ENCODE measurements around the gene NUP93.

NUP93 gene

DNA sequence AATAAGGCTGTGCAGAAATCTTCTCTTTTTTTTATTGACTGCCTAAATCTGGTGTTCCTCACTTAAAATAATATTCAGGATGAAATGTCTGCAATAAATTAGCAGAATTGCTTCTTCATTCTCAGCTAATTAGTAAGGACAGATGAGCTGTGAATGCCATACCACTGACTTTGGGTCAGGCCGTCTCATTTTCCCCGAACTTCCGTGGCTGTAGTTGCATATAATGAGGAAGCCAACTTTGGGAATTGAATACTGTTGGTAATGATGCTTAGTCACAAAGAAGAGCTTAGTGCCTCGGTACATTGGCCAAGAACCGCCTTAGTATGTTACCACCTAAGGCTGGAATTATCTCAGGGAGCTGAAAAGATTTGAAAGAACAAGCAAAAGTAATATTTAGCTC lies 47.6 kb downstream of the NUP93 start:
- TF ChIP-seq, protein P1, sequence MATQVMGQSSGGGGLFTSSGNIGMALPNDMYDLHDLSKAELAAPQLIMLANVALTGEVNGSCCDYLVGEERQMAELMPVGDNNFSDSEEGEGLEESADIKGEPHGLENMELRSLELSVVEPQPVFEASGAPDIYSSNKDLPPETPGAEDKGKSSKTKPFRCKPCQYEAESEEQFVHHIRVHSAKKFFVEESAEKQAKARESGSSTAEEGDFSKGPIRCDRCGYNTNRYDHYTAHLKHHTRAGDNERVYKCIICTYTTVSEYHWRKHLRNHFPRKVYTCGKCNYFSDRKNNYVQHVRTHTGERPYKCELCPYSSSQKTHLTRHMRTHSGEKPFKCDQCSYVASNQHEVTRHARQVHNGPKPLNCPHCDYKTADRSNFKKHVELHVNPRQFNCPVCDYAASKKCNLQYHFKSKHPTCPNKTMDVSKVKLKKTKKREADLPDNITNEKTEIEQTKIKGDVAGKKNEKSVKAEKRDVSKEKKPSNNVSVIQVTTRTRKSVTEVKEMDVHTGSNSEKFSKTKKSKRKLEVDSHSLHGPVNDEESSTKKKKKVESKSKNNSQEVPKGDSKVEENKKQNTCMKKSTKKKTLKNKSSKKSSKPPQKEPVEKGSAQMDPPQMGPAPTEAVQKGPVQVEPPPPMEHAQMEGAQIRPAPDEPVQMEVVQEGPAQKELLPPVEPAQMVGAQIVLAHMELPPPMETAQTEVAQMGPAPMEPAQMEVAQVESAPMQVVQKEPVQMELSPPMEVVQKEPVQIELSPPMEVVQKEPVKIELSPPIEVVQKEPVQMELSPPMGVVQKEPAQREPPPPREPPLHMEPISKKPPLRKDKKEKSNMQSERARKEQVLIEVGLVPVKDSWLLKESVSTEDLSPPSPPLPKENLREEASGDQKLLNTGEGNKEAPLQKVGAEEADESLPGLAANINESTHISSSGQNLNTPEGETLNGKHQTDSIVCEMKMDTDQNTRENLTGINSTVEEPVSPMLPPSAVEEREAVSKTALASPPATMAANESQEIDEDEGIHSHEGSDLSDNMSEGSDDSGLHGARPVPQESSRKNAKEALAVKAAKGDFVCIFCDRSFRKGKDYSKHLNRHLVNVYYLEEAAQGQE (IDR thresholded peaks at IDR 0.05; ENCODE audit: insufficient read depth in 1 of 2, low read depth in 2 of 2, low read length in 2 of 2), result no peak
- TF ChIP-seq SIN3A (IDR thresholded peaks at IDR 0.05; ENCODE audit: borderline replicate concordance, insufficient read depth, low read length), result no peak
- no peak for TF ChIP-seq FOXP2 (optimal IDR thresholded peaks at IDR 0.05; ENCODE audit: borderline replicate concordance, extremely low read depth, extremely low read length, insufficient read depth)
- TF ChIP-seq TAF1 (IDR thresholded peaks at IDR 0.05; ENCODE audit: borderline replicate concordance, insufficient read depth, low read length), result no peak
- TF ChIP-seq POLR2AphosphoS5 (IDR thresholded peaks at IDR 0.05; ENCODE audit: low read depth, low read length), result no peak

DNA sequence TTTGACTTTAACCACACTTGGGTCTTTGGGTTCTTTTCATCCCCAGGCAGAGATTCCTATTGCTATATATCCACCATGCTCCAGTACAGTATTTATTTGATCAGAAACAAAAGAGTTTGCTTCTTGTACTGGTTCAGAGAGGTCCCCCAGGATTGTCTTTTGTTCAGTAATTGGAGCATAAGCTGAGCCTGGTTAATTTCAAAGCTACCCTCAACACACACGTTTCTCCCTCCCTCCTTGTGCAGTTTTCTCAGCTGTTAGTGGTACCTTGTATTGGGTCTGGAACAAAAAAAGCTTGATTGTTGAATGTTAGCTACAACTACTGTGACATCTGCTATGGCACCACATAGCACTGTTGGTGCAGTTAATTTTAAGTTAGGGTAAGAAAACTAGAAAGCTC lies 50.0 kb downstream of the NUP93 start:
- TF ChIP-seq POLR2AphosphoS5 (IDR thresholded peaks at IDR 0.05; ENCODE audit: low read depth, low read length), result no peak
- TF ChIP-seq, protein P1 (IDR thresholded peaks at IDR 0.05; ENCODE audit: insufficient read depth in 1 of 2, low read depth in 2 of 2, low read length in 2 of 2), result no peak
- TF ChIP-seq TAF1 (IDR thresholded peaks at IDR 0.05; ENCODE audit: borderline replicate concordance, insufficient read depth, low read length), result no peak
- TF ChIP-seq SIN3A (IDR thresholded peaks at IDR 0.05; ENCODE audit: borderline replicate concordance, insufficient read depth, low read length), result no peak
- TF ChIP-seq FOXP2 (optimal IDR thresholded peaks at IDR 0.05; ENCODE audit: borderline replicate concordance, extremely low read depth, extremely low read length, insufficient read depth), result no peak

DNA sequence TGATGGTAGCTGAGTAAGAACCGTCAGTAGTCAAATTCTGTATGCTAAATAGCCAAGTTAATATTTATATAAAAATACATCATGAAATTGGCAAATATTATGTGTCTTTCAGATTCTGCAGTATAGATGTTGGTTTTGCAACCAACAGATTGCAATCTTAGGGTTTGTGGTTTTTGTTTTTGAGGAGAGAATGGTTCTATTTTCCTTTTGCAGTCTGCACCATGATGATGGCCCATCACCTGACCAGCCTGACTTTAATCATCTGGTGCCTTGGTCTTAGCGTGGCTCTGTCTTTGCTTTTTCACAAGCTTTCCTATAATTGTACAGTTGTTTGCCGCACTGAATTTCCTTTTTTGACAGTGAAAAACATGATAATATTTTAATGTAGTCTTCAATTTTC lies 50.7 kb downstream of the NUP93 start:
- TF ChIP-seq FOXP2 (optimal IDR thresholded peaks at IDR 0.05; ENCODE audit: borderline replicate concordance, extremely low read depth, extremely low read length, insufficient read depth), result no peak
- no peak for TF ChIP-seq TAF1 (IDR thresholded peaks at IDR 0.05; ENCODE audit: borderline replicate concordance, insufficient read depth, low read length)
- TF ChIP-seq, protein P1 (IDR thresholded peaks at IDR 0.05; ENCODE audit: insufficient read depth in 1 of 2, low read depth in 2 of 2, low read length in 2 of 2), result no peak
- TF ChIP-seq SIN3A (IDR thresholded peaks at IDR 0.05; ENCODE audit: borderline replicate concordance, insufficient read depth, low read length), result no peak
- no peak for TF ChIP-seq POLR2AphosphoS5 (IDR thresholded peaks at IDR 0.05; ENCODE audit: low read depth, low read length)

DNA sequence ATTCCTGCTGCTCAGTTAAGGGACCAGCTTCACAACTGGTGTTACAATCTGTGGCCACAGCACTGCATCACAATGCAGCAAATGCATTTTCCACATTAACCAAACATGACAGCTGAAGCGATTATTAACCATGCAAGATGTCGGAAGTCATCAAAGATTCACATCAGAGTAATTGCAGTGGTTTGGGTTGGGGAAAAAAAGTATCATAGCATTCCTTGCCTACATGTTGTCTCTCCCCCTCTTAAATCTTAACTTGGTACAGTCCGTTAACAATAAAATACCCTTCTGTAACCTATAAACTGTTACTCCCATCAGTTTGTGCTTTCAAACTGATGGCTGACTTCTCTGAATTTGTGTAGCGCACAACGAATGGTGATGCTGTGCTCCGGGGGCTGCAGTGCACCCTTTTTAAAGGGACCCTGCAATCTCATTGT lies 51.6 kb downstream of the NUP93 start:
- TF ChIP-seq FOXP2 (optimal IDR thresholded peaks at IDR 0.05; ENCODE audit: borderline replicate concordance, extremely low read depth, extremely low read length, insufficient read depth) (no peak), TAF1 (IDR thresholded peaks at IDR 0.05; ENCODE audit: borderline replicate concordance, insufficient read depth, low read length) (no peak), SIN3A (IDR thresholded peaks at IDR 0.05; ENCODE audit: borderline replicate concordance, insufficient read depth, low read length) (no peak), POLR2AphosphoS5 (IDR thresholded peaks at IDR 0.05; ENCODE audit: low read depth, low read length) (no peak)
- TF ChIP-seq, protein P1 (IDR thresholded peaks at IDR 0.05; ENCODE audit: insufficient read depth in 1 of 2, low read depth in 2 of 2, low read length in 2 of 2), result no peak

DNA sequence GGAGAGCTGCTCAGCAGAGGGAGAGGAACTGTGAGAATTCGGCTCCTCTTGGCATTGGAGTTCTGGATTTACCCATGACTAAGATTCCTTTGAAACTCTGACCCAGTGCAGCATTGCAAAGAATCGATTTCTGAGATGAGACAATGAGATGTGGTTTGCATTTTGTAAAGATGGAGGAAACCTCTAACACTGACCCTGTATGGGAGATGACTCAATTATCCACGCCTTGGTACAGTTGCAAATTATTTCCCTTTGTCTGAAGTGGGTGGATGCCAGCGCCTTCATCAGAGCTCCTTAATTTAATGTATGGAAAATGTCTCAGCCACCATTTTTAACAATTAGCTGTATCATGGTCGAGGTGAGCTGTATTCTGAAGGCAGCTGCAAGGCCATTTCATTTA lies 53.4 kb downstream of the NUP93 start:
- TF ChIP-seq TAF1 (IDR thresholded peaks at IDR 0.05; ENCODE audit: borderline replicate concordance, insufficient read depth, low read length), result no peak
- TF ChIP-seq, protein P1 (IDR thresholded peaks at IDR 0.05; ENCODE audit: insufficient read depth in 1 of 2, low read depth in 2 of 2, low read length in 2 of 2), result no peak

All from PFSK-1 (cell line).